Esophagus squamous epithelium (tissue), 4 donors: ENCODE measurements around the gene PLCH2.

Experiments
- POLR2A ChIP-seq, 4 donors: fragments of 450-650 bp; IDR thresholded peaks; one replicate each; pipeline ENCODE4 v1.6.1; 2017; ENCODE audit warnings: antibody characterized with exemption in 4 of 4, mild to moderate bottlenecking in 4 of 4, moderate library complexity in 3 of 4
- TF ChIP-seq, protein P1 (sequence below), 6 experiments: fragments of 450-650 bp in 4 of 6; fragments of 200-600 bp in 2 of 6; sonication (generic) in 2 of 6; IDR thresholded peaks; one replicate each; pipeline ENCODE4 v1.5.1; 2016 to 2019; ENCODE audit warnings: antibody characterized with exemption in 6 of 6, mild to moderate bottlenecking in 4 of 6, moderate library complexity in 4 of 6

DNA sequence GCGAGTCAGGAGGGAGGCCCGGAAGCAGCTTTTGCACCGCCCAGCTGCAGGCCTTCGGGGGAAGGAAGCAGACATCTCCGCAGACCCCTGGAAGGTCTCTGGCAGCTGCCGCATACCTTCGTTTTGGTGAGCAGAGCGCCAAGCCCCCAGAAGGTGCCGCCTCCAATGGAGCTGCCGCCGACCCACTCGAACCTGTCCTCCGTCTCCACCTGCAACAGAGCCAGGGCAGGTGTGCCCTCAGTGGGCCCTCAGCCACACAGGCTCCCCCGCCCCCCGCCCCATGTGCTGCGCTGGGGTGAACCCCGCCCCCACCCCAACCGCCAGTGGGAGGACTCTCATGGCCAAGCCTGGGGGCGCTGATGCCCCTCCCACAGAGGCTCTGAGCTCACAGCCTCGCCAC, 44.1 kb downstream of the PLCH2 start:
- TF ChIP-seq, protein P1, sequence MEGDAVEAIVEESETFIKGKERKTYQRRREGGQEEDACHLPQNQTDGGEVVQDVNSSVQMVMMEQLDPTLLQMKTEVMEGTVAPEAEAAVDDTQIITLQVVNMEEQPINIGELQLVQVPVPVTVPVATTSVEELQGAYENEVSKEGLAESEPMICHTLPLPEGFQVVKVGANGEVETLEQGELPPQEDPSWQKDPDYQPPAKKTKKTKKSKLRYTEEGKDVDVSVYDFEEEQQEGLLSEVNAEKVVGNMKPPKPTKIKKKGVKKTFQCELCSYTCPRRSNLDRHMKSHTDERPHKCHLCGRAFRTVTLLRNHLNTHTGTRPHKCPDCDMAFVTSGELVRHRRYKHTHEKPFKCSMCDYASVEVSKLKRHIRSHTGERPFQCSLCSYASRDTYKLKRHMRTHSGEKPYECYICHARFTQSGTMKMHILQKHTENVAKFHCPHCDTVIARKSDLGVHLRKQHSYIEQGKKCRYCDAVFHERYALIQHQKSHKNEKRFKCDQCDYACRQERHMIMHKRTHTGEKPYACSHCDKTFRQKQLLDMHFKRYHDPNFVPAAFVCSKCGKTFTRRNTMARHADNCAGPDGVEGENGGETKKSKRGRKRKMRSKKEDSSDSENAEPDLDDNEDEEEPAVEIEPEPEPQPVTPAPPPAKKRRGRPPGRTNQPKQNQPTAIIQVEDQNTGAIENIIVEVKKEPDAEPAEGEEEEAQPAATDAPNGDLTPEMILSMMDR (IDR thresholded peaks at IDR 0.05), result no peak
- TF ChIP-seq POLR2A (IDR thresholded peaks at IDR 0.05), result no peak
